Right lobe of liver (tissue), 6 donors: ENCODE data around the gene TEX264. TPM values are rescaled to one million over a fixed set of nuclear protein-coding genes. Genes with fewer than 3 reads are reported as not detected.

Experiments used
- ATAC-seq, 4 donors: fragments of 200-7000 bp; cut with Tn5 transposase; one replicate each; pipeline ENCODE4 v1.9.1; 2020; ENCODE audit warnings: mild to moderate bottlenecking in 4 of 4, moderate library complexity in 4 of 4
- DNase-seq, 3 donors: peaks; one replicate each; pipeline ENCODE4 v3.0.0-alpha.2; 2020
- H3K27ac ChIP-seq, 3 donors: fragments of 200-600 bp; one replicate each; pipeline ENCODE4 v1.8.0; 2022
- H3K27me3 ChIP-seq, 2 donors: fragments of 200-600 bp; one replicate each; pipeline ENCODE4 v1.8.0; 2022
- H3K36me3 ChIP-seq, 4 donors: fragments of 200-600 bp; sonication (generic) in 1 of 4; one replicate each; pipeline versions ENCODE4 v1.5.1 to v1.8.0; 2017 to 2022; ENCODE audit warnings: control low read depth in 1 of 4
- H3K4me1 ChIP-seq, 4 donors: fragments of 200-600 bp; sonication (generic) in 1 of 4; one replicate each; pipeline versions ENCODE4 v1.5.1 to v1.8.0; 2017 to 2022; ENCODE audit warnings: control low read depth in 1 of 4
- H3K4me3 ChIP-seq, 3 donors: fragments of 200-600 bp; one replicate each; pipeline ENCODE4 v1.8.0; 2022
- H3K9me3 ChIP-seq, 4 donors: fragments of 200-600 bp; sonication (generic) in 1 of 4; one replicate each; pipeline versions ENCODE4 v1.5.1 to v1.8.0; 2017 to 2022; ENCODE audit warnings: control low read depth in 1 of 4
- POLR2A ChIP-seq: fragments of 450-650 bp; IDR thresholded peaks from one replicate; pipeline ENCODE4 v1.6.1; 2017; ENCODE audit warnings: antibody characterized with exemption, mild to moderate bottlenecking
- WGBS: methylation state at CpG from one replicate; pipeline ENCODE4 v1.1.6; 2018; ENCODE audit warnings: low coverage, low lambda C conversion rate; ENCODE audit not compliant: insufficient coverage; ENCODE audit errors: missing lambda C conversion rate; 5-methylcytosine and 5-hydroxymethylcytosine counted together
- intact Hi-C, 2 donors: fragments of 100-400 bp; cut with DNase I; formaldehyde crosslinking; loops; one replicate each; pipeline versions ENCODE4 v1.11.2 to v1.14.1; 2022
- total RNA-seq, 6 experiments: library from RNA; depleted of rRNA in 2 of 6; stranded (reverse); fragments of >200 nt in 2 of 6; fragmentation: NEBNext Ultra II Directional in 3 of 6; extraction: Animal tissue kit (Norgen Biotek cat#: 25700) in 3 of 6; gene quantifications; one replicate each; pipeline versions ENCODE4 v1.1.0 to v1.2.4, GENCODE V29; 2016 to 2023
- TF ChIP-seq, protein P1 (sequence below), 4 donors: fragments of 200-600 bp in 3 of 4; fragments of 450-650 bp in 1 of 4; IDR thresholded peaks; one replicate each; pipeline versions ENCODE4 v1.5.1 to v1.8.0; 2016 to 2022; ENCODE audit warnings: antibody characterized with exemption in 4 of 4, mild to moderate bottlenecking in 2 of 4
- donor health status: DM: no; HTN: yes; CAD: no.
- donor health status: DM: no; HTN: no; CAD: no.
- donor health status: DM: no; HTN: no; CAD: no.
- donor health status: DM: no; HTN: yes; CAD: no.
- donor health status: DM: no; HTN: yes; CAD: no.

The TEX264 gene
- total RNA-seq, 6 experiments from 2014 or later, result 26.5 to 67.0 (median 40.8) TPM

DNA sequence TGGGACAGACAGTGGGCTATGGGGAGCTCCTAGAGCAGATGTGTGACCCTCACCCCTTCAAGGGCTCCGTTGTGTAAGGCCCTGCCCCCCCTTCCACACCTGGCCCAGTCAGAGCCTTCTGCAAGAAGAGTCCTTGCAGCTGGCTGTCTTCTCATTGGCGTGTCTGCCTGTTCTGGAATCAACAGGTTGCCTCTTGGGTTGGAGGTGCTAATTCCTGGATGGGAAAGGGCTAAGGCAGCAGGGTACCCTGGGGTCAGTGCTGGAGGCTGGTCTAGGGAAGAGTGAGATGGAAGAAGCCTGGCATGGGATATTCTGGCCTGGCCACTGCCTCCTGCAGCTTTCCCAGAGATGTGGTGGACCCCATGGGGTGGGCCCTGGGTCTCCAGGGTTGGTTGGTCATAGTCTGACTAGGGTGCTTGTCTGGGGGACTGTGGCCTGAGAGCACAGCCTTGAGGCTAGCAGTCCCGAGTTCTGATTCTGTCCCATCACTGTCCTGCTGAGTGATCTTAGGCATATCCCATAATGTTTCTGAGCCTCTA lies 5.1 kb downstream of the TEX264 start:
- no peak for TF ChIP-seq POLR2A
- TF ChIP-seq, protein P1, sequence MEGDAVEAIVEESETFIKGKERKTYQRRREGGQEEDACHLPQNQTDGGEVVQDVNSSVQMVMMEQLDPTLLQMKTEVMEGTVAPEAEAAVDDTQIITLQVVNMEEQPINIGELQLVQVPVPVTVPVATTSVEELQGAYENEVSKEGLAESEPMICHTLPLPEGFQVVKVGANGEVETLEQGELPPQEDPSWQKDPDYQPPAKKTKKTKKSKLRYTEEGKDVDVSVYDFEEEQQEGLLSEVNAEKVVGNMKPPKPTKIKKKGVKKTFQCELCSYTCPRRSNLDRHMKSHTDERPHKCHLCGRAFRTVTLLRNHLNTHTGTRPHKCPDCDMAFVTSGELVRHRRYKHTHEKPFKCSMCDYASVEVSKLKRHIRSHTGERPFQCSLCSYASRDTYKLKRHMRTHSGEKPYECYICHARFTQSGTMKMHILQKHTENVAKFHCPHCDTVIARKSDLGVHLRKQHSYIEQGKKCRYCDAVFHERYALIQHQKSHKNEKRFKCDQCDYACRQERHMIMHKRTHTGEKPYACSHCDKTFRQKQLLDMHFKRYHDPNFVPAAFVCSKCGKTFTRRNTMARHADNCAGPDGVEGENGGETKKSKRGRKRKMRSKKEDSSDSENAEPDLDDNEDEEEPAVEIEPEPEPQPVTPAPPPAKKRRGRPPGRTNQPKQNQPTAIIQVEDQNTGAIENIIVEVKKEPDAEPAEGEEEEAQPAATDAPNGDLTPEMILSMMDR (IDR thresholded peaks at IDR 0.05), result no peak
- no peak overlapping the region for H3K4me3 ChIP-seq
- H3K9me3 ChIP-seq, result no peaks in the 10 kb centered on the region
- ATAC-seq (no peak), DNase-seq (peak in 1 of 3 donors; percentile 39)
- no peaks in the 10 kb centered on the region for H3K27me3 ChIP-seq
- WGBS, result 100% methylated on average over 1 of the region's 3 CpGs
- H3K36me3 ChIP-seq, result peaks cover 0 to 6% (median 0%) of the 10 kb centered on the region in 4 donors
- H3K27ac ChIP-seq, result no peak overlapping the region
- H3K4me1 ChIP-seq, result peaks cover 0 to 29% (median 7%) of the 10 kb centered on the region in 4 donors
- intact Hi-C loops, result no loop called here

DNA sequence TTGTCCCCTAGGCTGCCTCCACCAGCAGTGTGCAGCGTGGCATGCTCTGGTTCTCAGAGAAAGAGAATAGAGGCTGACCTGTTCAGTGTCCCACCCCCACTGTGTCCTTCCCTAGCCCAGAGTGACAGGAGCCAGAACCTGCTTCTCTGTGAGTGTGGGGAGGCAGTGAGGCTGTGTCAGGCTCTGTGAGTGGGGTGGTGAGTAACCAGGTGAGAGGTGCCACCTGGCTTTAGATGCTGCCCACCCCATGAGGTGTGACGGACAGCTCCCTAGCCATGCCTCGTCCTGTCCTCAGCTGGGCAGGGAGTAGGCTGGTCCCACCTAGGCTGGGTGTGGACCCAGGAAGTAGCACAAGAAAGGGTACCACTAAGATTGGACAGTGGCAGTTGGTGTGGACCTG lies 6.3 kb downstream of the TEX264 start:
- no CpG with 5 or more reads among the region's 3 CpGs for WGBS
- peaks cover 0 to 31% (median 12%) of the 10 kb centered on the region in 4 donors for H3K4me1 ChIP-seq
- peak in 1 of 3 donors; percentile 33 for DNase-seq
- intact Hi-C loops, result no loop called here
- no peaks in the 10 kb centered on the region for H3K27me3 ChIP-seq
- no peak overlapping the region for H3K27ac ChIP-seq
- no peaks in the 10 kb centered on the region for H3K9me3 ChIP-seq
- TF ChIP-seq, protein P1 (IDR thresholded peaks at IDR 0.05), result no peak
- no peak for TF ChIP-seq POLR2A
- no peak overlapping the region for H3K4me3 ChIP-seq
- no peak for ATAC-seq
- H3K36me3 ChIP-seq, result peaks cover 0 to 6% (median 0%) of the 10 kb centered on the region in 4 donors

DNA sequence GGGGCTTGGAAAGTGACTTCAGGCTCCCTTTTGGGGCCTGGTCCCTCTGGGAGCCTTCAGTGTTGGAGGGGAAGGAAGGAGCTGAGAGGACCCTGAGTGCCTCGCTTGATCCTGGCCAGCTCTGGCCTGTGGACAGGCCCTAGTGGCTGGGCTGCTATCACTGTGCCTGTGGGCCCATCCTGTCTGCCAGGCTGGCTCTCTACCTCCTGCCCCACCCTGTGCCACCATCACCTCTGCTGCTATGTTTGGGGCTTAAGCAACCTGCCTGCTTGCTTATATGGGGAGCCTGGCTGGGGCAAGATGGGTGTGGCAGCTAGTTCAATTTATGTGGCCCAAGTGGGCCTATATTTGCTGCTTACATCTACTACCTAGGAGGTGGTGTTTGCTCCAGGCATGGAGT lies 7.1 kb downstream of the TEX264 start:
- Histone ChIP-seq H3K27me3 (no peaks in the 10 kb centered on the region), H3K36me3 (peaks cover 0 to 6% (median 0%) of the 10 kb centered on the region in 4 donors), H3K27ac (no peak overlapping the region), H3K4me1 (peaks cover 0 to 23% (median 9%) of the 10 kb centered on the region in 4 donors), H3K4me3 (no peak overlapping the region), H3K9me3 (no peaks in the 10 kb centered on the region)
- DNase-seq, result peak in 1 of 3 donors; percentile 29
- no peak for ATAC-seq
- intact Hi-C loops, result no loop called here
- no CpG with 5 or more reads among the region's 1 CpG for whole genome bisulfite sequencing
- no peak for TF ChIP-seq POLR2A
- TF ChIP-seq, protein P1 (IDR thresholded peaks at IDR 0.05), result no peak

DNA sequence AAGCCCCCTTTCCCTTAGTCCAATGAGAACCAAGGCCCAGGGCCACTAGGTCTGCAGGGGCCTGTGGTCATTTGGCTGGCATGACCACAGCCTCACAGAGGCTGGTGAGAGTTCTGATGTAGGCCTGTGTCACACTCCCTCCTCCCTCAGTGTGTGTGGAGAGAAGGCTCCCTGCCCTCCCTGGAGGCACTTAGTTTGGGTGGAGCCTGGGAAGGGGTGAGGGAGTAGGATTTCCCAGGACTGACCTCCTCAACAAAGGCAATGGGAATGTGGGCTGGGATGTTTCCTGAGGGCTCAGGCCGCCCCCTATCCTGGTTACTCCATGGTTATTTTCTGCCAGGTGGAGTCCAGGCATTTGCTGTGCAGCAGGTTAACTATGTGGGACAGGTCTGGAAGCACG lies 7.6 kb downstream of the TEX264 start:
- DNase-seq (peak in 1 of 3 donors; percentile 29), ATAC-seq (no peak)
- Histone ChIP-seq H3K4me3 (no peak overlapping the region), H3K27ac (no peak overlapping the region), H3K27me3 (no peaks in the 10 kb centered on the region), H3K4me1 (peaks cover 0 to 18% (median 7%) of the 10 kb centered on the region in 4 donors), H3K9me3 (no peaks in the 10 kb centered on the region), H3K36me3 (peaks cover 0 to 6% (median 0%) of the 10 kb centered on the region in 4 donors)
- no CpG with 5 or more reads among the region's 2 CpGs for WGBS
- intact Hi-C loops, result no loop called here
- TF ChIP-seq, protein P1 (IDR thresholded peaks at IDR 0.05), result no peak
- TF ChIP-seq POLR2A, result no peak
